ENCODE measurements around the gene CYB5A.

CYB5A gene

GRCh38 chr18:74264303-74265020 lies 27.3 kb downstream of the CYB5A start:
- no peak for DNase-seq

GRCh38 chr18:74261053-74261713 lies 30.6 kb downstream of the CYB5A start:
- Histone ChIP-seq H3K27ac (no peak overlapping the region), H3K36me3 (replicated peaks) (no peaks in the 10 kb centered on the region), H3K4me3 (ENCODE audit: low read depth, low read length) (no peak overlapping the region), H3K27me3 (replicated peaks) (no peaks in the 10 kb centered on the region)
- no peak for TF ChIP-seq CTCF (IDR thresholded peaks at IDR 0.05; ENCODE audit: low read depth, low read length, missing control alignments)
- no peak for DNase-seq
- in situ Hi-C loops (cut with HindIII; ENCODE audit: low pct_ligation_motif_present, low sequenced_read_pairs) = no loop called here

More at GRCh38 chr18:74264303-74265020, 27.3 kb downstream of the CYB5A start:
- no peak overlapping the region for H3K27ac ChIP-seq
- no peaks in the 10 kb centered on the region for H3K27me3 ChIP-seq (replicated peaks)
- TF ChIP-seq CTCF (IDR thresholded peaks at IDR 0.05; ENCODE audit: low read depth, low read length, missing control alignments) = no peak
- H3K4me3 ChIP-seq (ENCODE audit: low read depth, low read length) = no peak overlapping the region
- in situ Hi-C loops (cut with HindIII; ENCODE audit: low pct_ligation_motif_present, low sequenced_read_pairs) = no loop called here
- H3K36me3 ChIP-seq (replicated peaks) = no peaks in the 10 kb centered on the region

GRCh38 chr18:74259347-74259746 lies 32.4 kb downstream of the CYB5A start:
- Histone ChIP-seq H3K4me3 (ENCODE audit: low read depth, low read length) (no peak overlapping the region), H3K27me3 (replicated peaks) (no peaks in the 10 kb centered on the region), H3K27ac (no peak overlapping the region), H3K36me3 (replicated peaks) (no peaks in the 10 kb centered on the region)
- no peak for DNase-seq
- in situ Hi-C loops (cut with HindIII; ENCODE audit: low pct_ligation_motif_present, low sequenced_read_pairs) = no loop called here
- TF ChIP-seq CTCF (IDR thresholded peaks at IDR 0.05; ENCODE audit: low read depth, low read length, missing control alignments) = no peak

- no peaks in the 10 kb centered on the region for H3K36me3 ChIP-seq (replicated peaks)
- in situ Hi-C loops (cut with HindIII; ENCODE audit: low pct_ligation_motif_present, low sequenced_read_pairs) = no loop called here
- H3K27me3 ChIP-seq (replicated peaks) = no peaks in the 10 kb centered on the region
- no peak for DNase-seq
- H3K4me3 ChIP-seq (ENCODE audit: low read depth, low read length) = no peak overlapping the region
- TF ChIP-seq CTCF (IDR thresholded peaks at IDR 0.05; ENCODE audit: low read depth, low read length, missing control alignments) = no peak
- no peak overlapping the region for H3K27ac ChIP-seq
Measured at GRCh38 chr18:74257083-74257482, 34.7 kb downstream of the CYB5A start.

GRCh38 chr18:74256190-74256589 lies 35.6 kb downstream of the CYB5A start:
- H3K4me3 ChIP-seq (ENCODE audit: low read depth, low read length) = no peak overlapping the region
- no peaks in the 10 kb centered on the region for H3K36me3 ChIP-seq (replicated peaks)
- DNase-seq = no peak
- no peaks in the 10 kb centered on the region for H3K27me3 ChIP-seq (replicated peaks)
- H3K27ac ChIP-seq = no peak overlapping the region
- TF ChIP-seq CTCF (IDR thresholded peaks at IDR 0.05; ENCODE audit: low read depth, low read length, missing control alignments) = no peak
- in situ Hi-C loops (cut with HindIII; ENCODE audit: low pct_ligation_motif_present, low sequenced_read_pairs) = no loop called here

Measured in brain microvascular endothelial cell (primary cell).